GM23248 (cell line): ENCODE results near the gene IFI27L1.

Source experiments
- EZH2 ChIP-seq: fragments of 200-600 bp; sonication (generic); IDR thresholded peaks from 2 replicates; pipeline ENCODE4 v1.6.1; 2018; ENCODE audit warnings: antibody characterized with exemption, mild to moderate bottlenecking; ENCODE audit not compliant: insufficient read depth, poor library complexity, severe bottlenecking
- EZH2phosphoT487 ChIP-seq: fragments of 200-600 bp; sonication (generic); IDR thresholded peaks from 2 replicates; pipeline ENCODE4 v1.6.1; 2018; ENCODE audit warnings: antibody characterized with exemption, moderate library complexity, mild to moderate bottlenecking, low read depth; ENCODE audit not compliant: insufficient read depth

- TF ChIP-seq EZH2 (no peak), EZH2phosphoT487 (no peak)
Observed at GRCh38 chr14:94119071-94119470, 38.0 kb downstream of the IFI27L1 start.
